NCI-H146 (cell line): ENCODE data around the gene SLC6A4.

ENCODE experiments used
- DNase-seq: peaks from one replicate; lab custom pipeline; 2025; lab: John Stamatoyannopoulos, UW

Gene SLC6A4

DNA sequence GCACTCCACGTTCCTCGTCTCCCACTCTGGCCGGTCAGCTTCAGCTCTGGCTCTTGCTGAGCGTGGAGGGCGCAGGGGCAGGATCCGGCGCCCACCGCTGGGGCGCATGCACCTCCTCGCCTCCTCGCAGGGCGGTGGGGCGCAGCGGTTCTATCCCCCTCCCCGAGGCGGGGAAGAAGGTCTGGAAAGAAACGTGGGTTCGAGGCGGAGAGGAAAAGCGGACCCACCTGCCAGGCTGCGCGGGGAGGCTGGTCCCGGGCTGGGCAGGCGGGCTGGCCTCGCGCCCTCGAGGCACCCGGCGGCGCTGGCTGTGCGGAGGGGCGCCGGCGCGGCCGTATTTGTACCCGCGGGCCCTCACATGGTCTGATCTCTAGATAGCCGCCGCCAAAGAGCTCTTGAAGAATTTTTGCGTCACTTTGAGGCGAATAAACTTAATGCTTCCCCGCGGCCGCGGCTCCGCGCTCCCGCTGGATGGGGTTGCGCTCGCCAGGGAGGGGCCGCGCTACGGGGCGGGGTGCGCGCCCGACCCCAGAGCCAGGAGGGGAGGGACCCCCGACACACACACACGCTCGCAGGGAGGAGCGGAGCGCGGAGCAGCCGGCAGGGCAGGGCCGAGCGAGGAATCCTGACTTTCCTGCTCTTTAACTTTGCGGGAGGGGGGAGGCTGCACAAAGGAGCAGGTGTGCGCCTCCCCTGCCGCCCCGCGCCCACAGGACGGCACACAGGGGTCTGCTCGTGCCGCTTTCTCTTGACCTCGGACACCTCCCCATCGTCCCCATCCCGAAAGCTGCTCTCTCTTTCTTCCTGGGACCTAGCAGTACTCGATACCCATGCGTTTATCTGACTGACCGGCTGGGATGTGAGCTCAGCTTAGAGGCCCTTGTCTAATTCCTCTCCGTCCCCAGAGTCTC, at the start of gene SLC6A4:
Gene SLC6A4 (minus strand): TSS at position 312 of the 911 bp plus-strand sequence. CDS start 13,739 bp downstream, outside the sequence.
- peak; percentile 26 for DNase-seq

DNA sequence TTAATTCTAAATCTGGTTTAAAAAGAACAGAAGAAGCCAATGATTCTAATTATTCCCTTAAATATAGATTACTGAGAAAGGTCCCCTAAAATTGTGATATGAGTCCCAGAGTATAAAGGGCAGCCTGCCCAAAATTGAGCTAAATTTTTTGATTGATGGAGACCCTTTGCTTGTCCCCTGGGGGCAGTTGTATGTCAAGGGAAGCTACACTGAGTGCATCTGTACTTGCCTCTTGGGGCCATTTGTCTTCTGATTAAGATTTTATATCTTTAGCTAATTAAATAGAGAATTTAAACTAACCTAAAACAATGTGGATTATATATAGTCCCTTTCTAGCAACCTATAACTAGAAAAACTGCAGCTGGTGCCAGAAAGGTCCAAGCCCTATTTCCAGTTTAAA, 43.7 kb upstream of the SLC6A4 start:
- no peak for DNase-seq

DNA sequence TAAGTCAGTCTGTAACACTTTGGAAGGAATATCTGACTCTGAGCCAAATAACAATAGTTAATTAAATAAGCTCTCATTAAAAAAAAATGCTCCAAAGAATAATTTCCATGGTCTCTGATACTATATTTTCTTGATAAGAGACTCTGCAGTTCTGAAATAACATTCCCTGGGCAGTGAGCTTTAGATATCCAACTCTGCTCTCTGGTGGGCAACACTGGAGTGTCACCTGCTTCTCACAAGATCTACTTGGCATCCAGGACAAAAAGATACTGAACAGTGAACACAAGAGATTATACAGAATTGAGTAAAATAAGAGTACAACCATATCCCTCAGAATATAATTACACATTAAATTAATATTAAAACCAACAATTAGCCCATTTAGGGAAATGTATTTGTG, 42.5 kb upstream of the SLC6A4 start:
- DNase-seq: peak; percentile 40

DNA sequence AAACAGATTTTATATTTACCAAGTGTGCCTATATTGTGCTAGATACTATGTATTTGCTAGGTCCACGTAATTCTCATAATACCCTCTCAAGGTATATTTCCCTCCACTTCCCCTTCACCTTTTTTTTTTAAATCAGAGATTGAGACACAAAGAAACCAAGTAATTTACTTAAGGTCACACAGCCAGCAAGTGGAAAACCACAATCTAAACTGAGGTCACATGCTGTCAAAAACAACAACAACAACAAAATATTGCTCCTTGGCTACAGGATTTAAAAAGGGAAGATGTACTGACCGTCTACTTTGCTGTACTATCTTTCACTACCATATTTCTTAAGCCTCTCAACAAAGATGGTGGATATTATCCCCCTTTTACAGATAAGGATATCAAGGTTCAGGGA, 40.4 kb upstream of the SLC6A4 start:
- no peak for DNase-seq

DNA sequence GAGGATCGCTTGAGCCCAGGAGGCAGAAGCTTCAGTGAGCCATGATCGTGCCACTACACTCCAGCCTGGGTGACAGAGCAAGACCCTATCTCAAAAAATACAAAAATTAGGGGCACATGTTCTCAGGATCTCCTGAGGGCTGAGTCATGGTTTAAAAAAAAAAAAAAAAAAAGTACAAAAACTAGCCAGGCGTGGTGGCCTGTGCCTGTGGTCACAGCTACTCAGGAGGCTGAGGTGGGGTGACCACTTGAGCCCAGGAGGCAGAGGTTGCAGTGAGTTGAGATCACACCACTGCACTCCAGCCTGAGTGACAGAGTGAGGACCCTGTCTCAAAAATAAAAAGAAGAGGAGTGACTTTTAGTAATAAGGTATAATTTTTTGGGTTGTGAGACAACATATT, 39.4 kb upstream of the SLC6A4 start:
- no peak for DNase-seq

DNA sequence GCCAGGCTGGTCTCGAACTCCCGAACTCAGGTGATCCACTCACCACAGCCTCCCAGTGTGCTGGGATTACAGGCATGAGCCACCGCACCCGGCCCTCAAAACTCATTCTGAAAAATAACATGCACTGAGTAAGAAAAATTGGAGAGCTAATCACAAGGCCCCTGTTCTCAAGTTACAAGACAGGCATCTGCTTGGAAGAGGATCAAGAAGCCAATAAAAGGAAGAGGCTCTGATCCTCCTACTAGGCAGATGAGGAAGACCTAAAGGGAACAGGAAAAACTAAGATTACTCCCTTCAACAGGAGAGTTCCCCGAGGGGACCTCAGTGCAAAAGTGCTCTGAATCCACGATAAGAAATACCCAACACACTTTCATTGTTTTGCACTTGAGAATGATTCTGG, 37.9 kb upstream of the SLC6A4 start:
- DNase-seq: no peak

DNA sequence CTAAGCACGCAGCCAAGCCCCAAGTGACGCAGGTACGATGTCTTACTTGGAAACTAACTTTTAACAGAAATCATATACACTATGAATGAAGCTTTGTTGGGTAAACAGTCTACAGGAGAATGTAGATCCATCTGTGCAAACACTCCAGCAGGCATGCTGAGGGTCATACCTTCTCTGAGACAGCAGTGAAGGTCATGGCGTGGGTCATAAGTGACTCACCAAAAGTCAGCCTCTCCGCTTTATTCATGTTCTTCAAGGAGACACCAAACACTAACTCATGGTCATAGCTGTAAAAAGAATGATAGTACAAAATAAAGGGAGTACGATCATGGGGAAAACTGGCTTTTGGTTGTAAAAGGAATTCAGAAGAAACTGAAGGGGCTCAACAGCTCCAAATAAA, 35.6 kb upstream of the SLC6A4 start:
- no peak for DNase-seq

DNA sequence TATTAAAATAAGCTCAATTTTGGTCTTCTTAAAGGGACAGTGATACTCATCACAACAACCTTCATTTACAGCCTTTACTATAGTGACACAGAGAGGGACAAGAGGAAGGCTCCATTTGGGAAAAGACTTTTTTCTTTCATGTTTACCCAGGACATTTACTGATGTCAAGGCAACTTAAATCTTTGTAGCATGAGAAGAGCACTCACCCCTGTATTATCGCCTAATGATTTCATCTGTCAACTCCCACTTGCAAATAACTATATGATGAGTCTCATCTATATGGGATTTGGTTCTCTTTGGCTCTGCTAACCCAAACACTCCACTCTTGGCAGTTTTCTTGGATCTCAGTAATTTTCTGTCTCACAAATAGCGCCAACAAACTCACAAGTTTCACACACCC, 32.1 kb upstream of the SLC6A4 start:
- DNase-seq: no peak

DNA sequence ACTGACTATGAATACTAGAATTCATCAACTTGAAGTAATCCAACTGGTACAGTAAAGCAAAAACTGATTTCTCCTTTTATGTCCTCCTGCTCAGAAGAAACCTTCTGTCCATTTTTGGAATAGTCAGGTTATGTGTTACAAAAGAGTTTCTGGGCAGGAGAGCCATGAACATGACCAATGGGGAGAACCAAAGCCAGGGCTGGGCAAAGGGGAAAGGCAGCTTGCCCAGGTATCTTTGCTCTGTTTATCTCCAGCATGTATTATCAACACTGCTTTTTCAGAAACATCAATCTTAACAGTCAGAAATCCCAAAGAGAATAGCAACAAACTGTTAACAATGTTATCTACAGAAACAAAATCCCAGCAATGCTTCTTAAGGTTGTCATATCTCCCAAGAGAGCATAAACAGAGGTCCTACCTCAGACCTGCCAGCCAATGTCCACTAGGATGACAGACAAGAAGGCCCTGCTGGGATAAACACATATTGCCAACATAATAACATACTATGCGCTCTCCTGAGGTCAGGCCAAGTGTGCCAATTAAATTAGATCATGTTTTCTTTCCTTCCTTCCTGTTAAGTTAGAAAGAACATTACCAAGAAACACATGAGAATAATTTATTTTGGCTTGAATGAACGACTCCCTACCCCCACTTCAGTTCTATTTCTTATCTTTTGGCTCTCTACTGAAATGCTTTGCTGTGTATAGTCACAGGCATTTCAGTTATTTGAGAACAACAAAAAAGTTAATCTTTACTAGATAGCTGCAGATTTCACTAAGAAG, 28.2 kb upstream of the SLC6A4 start:
- DNase-seq: peak; percentile 6

DNA sequence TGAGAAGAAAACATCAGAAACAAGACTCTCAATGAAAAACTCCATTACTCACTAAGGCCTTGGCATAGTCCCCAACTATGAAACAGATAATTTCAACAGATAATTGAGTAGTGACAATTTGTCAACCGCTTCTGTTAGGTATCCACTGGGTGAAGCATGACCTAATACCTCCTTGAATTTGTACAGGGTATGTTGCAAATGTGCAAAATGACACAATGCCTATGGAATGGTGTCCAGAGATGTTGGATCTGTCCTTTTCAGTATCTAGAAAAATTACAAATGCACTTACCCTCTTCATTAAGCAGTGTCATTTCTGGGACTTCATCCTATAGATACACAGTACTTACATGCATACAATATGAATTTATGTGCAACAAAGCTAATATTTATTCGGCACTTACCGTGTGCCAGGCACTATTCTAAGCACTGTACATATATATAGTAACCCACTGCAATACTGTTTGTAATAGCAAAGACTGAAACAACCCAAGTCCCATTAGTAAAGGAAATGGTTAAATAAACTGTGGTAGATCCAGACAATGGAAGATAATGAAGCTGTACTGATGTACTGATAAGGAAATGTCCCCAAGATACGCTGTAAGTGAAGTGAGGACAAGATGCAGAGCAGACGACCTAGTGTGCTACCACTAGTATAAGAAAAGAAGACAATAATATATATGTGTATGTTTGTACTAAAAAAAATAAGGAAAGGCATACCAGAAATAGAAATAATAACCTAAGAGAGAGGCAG, 21.4 kb upstream of the SLC6A4 start:
- DNase-seq: peak; percentile 16

DNA sequence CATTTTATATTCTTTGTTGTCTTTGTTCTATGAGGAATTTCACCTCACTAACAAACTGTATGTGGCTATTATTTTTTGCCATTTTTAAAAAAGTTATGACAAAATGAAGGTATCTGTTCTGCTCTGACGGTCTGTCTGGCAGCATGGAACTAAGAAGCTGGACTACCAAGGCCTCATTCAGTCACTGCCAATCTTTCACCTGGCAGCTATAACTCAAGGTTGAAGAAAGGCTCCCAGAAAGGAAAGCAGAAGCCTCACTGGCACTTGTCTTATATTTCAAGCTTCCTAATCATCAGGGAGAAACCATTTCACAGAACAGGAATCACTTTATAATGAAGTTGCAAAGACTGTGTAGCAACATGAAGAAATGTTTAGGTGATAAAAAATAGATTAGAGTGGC, 18.7 kb upstream of the SLC6A4 start:
- DNase-seq: no peak

DNA sequence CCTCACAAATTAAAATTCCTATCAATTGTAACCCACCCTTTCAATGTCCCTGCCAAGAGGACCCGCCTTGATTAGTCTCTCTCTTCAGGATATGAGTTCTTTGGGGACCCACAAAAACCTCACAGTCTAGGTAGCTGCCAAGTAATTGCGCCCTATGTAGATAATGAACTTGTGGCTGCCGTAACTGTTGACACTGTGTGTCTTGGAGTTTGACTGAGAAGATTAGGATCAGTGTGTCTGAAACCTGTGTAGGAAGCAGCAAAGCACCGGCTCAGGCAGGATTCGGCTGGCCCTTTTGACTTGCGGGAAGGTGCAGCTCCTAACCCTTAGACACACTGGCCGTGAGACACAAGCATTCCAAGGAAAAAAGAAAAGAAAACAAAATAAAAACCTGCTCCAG, 17.8 kb upstream of the SLC6A4 start:
- no peak for DNase-seq

DNA sequence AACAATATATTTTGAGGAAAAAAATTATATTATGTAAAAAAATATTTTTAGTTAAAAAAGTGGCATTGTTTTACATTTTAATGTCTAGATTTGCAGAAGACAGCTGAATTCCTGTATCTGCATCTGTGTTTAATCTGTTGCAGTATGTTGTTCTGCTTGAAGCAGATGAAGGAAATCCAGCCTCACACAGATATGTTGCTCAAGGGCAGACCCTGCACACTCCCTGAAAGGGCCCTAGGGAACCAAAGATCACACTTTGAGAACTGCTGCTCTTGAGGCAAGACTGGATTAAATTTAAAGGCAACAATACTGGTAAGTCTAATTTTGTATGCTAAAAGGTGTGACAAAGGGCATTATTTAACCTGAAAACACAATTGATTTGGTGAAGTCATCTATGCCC, 16.4 kb upstream of the SLC6A4 start:
- no peak for DNase-seq

DNA sequence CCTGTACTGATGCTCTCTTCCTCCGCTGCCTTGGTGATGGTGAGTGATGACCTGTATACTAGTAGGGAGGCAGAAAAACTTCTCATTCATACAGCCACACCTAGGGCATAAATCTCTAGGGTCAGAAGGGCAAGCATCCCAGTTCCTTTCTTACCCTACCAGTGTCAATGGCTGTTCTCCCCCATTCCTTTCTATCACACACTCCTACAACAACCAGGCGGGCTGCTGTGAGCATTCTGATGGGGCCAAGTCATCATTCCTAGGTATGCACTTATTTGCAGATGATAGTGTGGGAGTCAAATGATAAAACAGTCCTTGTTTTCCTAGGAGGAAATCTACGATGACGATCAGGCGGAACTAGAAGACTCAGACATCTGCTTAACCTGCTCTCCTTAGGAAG, 14.0 kb upstream of the SLC6A4 start:
- no peak for DNase-seq

DNA sequence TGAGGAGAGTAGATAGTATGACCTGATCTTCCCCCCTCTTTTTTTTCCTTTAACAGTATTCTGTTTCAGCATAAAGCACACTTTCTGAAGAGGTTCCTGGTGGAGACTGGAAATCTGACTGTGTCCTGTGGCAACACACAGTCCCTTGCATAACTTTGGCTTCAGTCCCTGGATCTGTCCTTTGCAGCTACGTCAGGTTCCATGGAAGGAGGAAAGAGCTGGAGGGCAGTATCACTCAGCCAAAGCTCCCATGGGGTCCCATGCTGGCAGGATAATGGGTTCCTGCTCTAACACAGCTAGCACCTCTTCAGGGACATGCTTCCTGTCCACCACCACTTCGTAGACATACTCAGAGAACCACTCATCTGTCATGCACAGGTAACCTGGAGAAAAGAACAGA, 13.3 kb upstream of the SLC6A4 start:
- no peak for DNase-seq

DNA sequence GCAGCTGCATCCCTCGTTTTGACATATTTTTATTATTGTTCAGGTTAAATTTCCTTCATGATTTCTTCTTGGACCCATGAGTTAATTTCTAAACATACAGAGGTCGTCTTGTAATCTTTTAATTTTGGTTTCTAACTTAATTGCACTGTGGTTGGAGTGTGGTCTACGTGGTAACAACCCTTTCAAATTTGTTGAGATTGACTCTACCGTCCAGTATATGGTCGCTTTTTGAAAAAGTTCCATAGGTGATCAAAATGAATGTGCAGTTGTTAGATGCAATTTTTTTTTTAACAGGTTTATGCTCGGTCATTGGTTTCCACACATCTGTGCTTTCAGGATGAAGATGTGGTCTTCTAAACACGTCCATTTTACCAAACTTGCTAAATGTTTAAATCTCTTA, 11.0 kb upstream of the SLC6A4 start:
- DNase-seq: no peak

DNA sequence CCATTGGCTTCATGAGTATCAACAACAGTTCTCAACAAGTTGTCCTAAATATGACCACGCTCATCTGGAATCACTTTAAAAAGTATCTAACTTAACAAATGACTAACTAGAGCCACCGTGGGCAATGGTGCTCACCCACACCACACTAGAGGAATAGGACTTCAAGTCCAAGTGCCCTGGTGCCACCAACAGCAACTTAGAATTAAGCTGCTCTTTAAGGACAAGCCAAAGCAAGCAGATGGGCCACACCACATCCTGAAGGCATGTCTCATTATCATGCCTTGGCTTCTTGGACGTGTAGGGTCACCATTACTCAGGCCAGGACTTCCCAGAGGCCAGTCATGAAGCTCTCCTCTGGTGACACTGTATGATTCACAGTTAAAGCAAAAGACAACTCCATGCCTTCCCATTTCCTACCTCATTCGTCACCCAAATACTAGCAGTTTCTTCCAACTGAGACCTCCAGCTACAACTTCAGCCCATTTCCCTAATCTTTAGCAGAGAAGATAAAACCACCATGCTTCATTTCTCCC, 9.4 kb upstream of the SLC6A4 start:
- no peak for DNase-seq

DNA sequence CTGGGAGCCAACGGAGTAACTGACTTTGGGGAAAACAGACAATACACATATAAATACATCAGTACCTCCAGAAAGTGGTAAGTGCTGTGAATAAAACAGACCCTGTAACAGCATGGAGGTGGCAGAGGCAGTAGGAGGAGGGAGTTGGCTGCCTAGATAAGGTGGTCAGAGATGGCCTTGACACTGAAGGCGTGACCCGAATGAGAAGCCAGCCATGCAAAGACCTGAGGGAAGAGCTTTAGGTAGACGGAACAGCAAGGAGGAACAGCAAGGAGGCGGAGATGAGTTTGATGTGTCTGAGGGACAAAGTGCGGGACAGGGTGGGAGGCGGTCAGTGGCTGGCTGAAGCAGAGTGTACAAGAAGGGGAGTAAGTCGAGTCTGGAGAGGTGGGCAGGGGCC, 8.1 kb upstream of the SLC6A4 start:
- DNase-seq: no peak

DNA sequence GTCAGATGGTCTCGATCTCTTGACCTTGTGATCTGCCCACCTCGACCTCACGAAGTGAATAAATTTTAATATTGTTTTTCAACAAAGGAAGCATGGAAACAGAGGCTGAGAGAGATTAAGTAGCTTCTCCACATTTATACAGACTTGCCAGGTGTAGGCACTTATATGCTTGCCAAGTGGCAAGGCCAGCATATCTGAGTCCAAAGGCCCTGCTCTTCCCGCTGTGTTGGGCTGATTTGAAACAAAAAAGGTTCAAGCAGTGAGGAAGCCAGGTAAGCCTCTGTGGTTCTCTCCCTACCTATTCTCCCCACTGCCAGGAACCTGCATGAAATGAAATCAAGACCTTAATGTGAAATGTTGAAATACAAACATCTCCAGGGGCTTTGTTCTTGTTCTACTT, 7.5 kb upstream of the SLC6A4 start:
- DNase-seq: no peak

DNA sequence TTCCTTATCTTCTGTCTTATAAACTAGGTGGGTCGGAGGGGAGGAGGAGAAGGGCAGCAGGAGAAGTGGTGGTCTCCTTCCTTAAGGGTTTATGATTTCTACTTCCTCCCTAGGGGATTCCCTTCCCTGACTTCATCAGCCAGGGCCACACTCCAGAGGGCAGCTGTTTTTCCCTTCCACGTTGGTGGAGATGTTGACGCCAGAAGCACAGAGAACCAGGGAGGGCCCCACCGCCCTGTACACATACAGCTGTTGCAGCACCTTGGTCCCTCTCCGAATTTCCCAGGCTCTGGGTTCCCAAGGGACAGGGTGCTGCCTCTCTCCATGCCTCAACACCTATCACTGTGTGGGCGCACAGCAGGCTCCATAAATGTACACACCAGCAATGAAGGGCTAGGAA, 5.6 kb upstream of the SLC6A4 start:
- no peak for DNase-seq

DNA sequence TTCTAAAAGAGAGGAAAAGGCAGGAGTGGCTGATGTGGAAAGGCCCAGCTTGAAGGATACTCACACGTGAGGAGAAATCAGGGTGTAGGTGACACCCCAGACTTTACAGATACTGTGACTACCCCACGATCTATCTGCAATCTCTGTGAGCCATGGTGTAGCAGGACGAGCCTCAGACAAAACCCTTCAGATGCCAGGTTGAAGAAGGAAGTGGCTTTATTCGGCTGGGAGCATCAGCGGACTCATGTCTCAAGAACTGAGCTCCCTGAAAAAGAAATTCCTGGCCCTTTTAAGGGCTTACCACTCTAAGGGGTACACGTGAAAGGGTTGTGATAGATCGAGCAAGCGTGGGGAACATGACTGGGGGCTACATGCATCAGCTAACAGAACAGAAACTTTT, 4.7 kb upstream of the SLC6A4 start:
- no peak for DNase-seq

DNA sequence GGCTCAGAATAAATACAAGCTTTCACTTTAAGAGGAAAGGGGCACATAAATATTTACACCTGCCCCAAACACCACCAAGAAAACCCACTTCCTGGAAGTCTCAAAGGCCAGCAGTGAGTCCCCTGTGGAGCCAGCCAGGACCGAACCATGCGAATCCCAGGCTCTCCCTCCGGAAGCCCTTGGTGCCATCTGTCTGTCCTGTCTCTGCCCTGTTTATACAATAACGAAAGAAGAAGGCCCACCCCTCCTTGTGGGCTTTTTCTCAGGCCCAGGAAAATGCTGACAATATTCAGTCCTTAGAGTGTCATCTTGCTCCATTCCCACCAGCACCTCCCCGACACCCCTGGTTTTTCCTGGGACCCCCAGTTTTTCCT, 3.6 kb upstream of the SLC6A4 start:
- peak; percentile 36 for DNase-seq
